GM13977 (cell line): ENCODE measurements around the gene GPR61.
A peak's percentile ranks its signal among the peaks of the same experiment; 100 is the strongest.

Experiments
- DNase-seq: peaks from one replicate; pipeline ENCODE4 v3.0.0; 2012; ENCODE audit warnings: low spot score
- CTCF ChIP-seq: IDR thresholded peaks from 2 replicates; pipeline ENCODE4 v1.5.1; 2012; ENCODE audit warnings: mild to moderate bottlenecking, control low read depth; ENCODE audit not compliant: insufficient read depth; ENCODE audit errors: extremely low read depth, missing control alignments
- in situ Hi-C: fragments of 300-500 bp; cut with MboI; formaldehyde crosslinking; loops from one replicate; pipeline ENCODE4 v1.12.0; 2022; ENCODE audit warnings: low sequenced_read_pairs, low pct_unique_long_range_greater_than_20kb, mixed read lengths, inconsistent platforms; ENCODE audit not compliant: unreplicated experiment

The GPR61 gene

GRCh38 chr1:109543283-109543987 lies 3.8 kb downstream of the GPR61 start:
- peak; percentile 4 for DNase-seq
- TF ChIP-seq CTCF, result no peak
- in situ Hi-C loops, result loop anchor here (10.0 to 25.0 kb wide), 2 partner anchors 231 to 444 kb away; partner anchors contain the start of gene AHCYL1

GRCh38 chr1:109543988-109544735 lies 4.5 kb downstream of the GPR61 start:
- TF ChIP-seq CTCF, result no peak
- in situ Hi-C loops, result loop anchor here (10.0 to 25.0 kb wide), 2 partner anchors 231 to 443 kb away; partner anchors contain the start of gene AHCYL1
- DNase-seq, result peak; percentile 3

GRCh38 chr1:109546311-109547109 lies 6.8 kb downstream of the GPR61 start:
- in situ Hi-C loops, result loop anchor here (5.0 to 25.0 kb wide), 3 partner anchors 86 to 441 kb away; partner anchors contain the start of gene AHCYL1

GRCh38 chr1:109547463-109548320 lies 8.0 kb downstream of the GPR61 start:
- DNase-seq, result peak; percentile 32
- in situ Hi-C loops, result loop anchor here (5.0 to 25.0 kb wide), 3 partner anchors 85 to 440 kb away; partner anchors contain the start of gene AHCYL1
- TF ChIP-seq CTCF, result no peak

More at GRCh38 chr1:109546311-109547109, 6.8 kb downstream of the GPR61 start:
- TF ChIP-seq CTCF, result peak; percentile 79
- peak; percentile 95 for DNase-seq

- peak; percentile 92 for DNase-seq
- in situ Hi-C loops, result loop anchor here (5.0 to 25.0 kb wide), 3 partner anchors 84 to 439 kb away; partner anchors contain the start of gene AHCYL1
- TF ChIP-seq CTCF, result no peak
These were observed 8.9 kb downstream of the GPR61 start, which contains the start of gene GNAI3 for GRCh38 chr1:109548321-109549267. Gene GNAI3, plus strand, starts transcription at chr1:109548615. Its CDS starts 106 bp downstream, at chr1:109548721.
